ENCODE results near the gene MARCHF2. TPM values are rescaled to one million over a fixed set of nuclear protein-coding genes. Genes with fewer than 3 reads are reported as not detected.

Gene MARCHF2
- total RNA-seq, 2 experiments from 2014 or later = 20.0 to 22.2 TPM

DNA sequence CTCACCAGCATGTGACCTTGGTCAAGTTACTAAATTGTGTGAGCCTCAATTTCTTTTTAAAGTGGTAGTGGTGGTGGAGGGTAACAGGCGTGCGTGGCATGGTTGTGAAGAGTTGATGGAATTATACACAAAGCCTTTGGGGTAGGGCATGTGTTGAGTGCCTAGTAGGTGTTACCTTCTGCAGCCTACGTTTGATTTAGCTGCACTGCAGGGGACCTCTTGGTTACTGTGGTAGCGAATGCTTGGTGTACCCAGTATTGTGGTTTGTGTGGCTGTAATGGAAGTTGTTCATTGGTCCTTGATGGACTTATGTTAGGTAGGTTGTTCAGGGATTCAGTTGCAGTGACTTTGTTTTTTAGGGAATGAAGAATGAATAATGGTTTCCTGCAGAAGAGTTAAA, 64.8 kb downstream of the MARCHF2 start:
- ATAC-seq (ENCODE audit: poor library complexity) (no peak), DNase-seq (no peak)
- ChIA-PET CTCF (interaction anchor here (1.0 kb wide), 1 partner anchor 9 kb away, joined by 4 read pairs; no protein-coding TSS in a partner anchor), POLR2A (interaction anchor here (1.1 to 1.9 kb wide), 2 partner anchors 33 to 101 kb away, joined by 3 to 15 read pairs; partner anchors contain the start of gene HNRNPM)
- H3K4me1 Mint-ChIP-seq (ENCODE audit: low read depth) = peaks cover 81% of the 10 kb centered on the region
- H3K4me1 ChIP-seq (ENCODE audit: insufficient read depth, low read length) = peaks cover 36% of the 10 kb centered on the region
- TF ChIP-seq, protein P1, sequence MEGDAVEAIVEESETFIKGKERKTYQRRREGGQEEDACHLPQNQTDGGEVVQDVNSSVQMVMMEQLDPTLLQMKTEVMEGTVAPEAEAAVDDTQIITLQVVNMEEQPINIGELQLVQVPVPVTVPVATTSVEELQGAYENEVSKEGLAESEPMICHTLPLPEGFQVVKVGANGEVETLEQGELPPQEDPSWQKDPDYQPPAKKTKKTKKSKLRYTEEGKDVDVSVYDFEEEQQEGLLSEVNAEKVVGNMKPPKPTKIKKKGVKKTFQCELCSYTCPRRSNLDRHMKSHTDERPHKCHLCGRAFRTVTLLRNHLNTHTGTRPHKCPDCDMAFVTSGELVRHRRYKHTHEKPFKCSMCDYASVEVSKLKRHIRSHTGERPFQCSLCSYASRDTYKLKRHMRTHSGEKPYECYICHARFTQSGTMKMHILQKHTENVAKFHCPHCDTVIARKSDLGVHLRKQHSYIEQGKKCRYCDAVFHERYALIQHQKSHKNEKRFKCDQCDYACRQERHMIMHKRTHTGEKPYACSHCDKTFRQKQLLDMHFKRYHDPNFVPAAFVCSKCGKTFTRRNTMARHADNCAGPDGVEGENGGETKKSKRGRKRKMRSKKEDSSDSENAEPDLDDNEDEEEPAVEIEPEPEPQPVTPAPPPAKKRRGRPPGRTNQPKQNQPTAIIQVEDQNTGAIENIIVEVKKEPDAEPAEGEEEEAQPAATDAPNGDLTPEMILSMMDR (IDR thresholded peaks at IDR 0.05) = no peak
- peaks cover 89% of the 10 kb centered on the region for H3K36me3 Mint-ChIP-seq (ENCODE audit: low read depth)
- H3K27me3 ChIP-seq (ENCODE audit: control insufficient read depth in 1 of 2, insufficient read depth in 2 of 2, low read length in 2 of 2) = no peaks in the 10 kb centered on the region
- H3K4me3 ChIP-seq (ENCODE audit: low read length) = no peak overlapping the region
- peaks cover 85% of the 10 kb centered on the region for H3K36me3 ChIP-seq (ENCODE audit: insufficient read depth, low read length)
- intact Hi-C loops (cut with DNase I, micrococcal nuclease) = no loop called here
- H3K27ac Mint-ChIP-seq = peak overlapping the region; percentile 84
- H3K4me3 Mint-ChIP-seq = peak overlapping the region; percentile 71
- no peaks in the 10 kb centered on the region for H3K27me3 Mint-ChIP-seq
- H3K9me3 Mint-ChIP-seq = no peaks in the 10 kb centered on the region
- H3K27ac ChIP-seq (ENCODE audit: low read depth in 1 of 2, low read length in 2 of 2) = no peak overlapping the region
- no peaks in the 10 kb centered on the region for H3K9me3 ChIP-seq (ENCODE audit: control insufficient read depth in 1 of 2, insufficient read depth in 1 of 2, low read length in 2 of 2)

DNA sequence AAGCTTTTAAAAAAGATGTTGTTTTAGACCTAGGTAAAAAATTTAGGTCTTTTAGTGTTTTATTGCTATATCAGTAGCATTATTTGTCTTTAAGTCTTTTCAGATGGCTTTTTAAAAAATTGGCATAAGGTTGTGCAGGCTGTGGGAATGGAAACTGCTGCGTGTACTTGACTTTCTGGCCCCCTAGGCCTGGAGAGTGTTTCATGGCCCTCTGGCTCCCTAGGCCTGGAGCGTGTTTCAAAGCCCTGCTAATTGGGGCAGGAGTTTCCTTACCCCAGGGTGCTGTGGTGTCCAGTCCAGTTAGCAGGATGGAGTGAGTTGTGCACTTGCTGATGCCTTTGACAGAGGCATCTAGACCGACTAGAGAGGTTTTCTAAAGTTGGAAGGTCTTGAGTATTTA, 65.5 kb downstream of the MARCHF2 start:
- peaks cover 88% of the 10 kb centered on the region for H3K36me3 ChIP-seq (ENCODE audit: insufficient read depth, low read length)
- DNase-seq (no peak), ATAC-seq (ENCODE audit: poor library complexity) (peak; percentile 26)
- no peaks in the 10 kb centered on the region for H3K9me3 ChIP-seq (ENCODE audit: control insufficient read depth in 1 of 2, insufficient read depth in 1 of 2, low read length in 2 of 2)
- peaks cover 36% of the 10 kb centered on the region for H3K4me1 ChIP-seq (ENCODE audit: insufficient read depth, low read length)
- peaks cover 89% of the 10 kb centered on the region for H3K36me3 Mint-ChIP-seq (ENCODE audit: low read depth)
- H3K4me1 Mint-ChIP-seq (ENCODE audit: low read depth) = peaks cover 82% of the 10 kb centered on the region
- peak overlapping the region; percentile 84 for H3K27ac Mint-ChIP-seq
- H3K27ac ChIP-seq (ENCODE audit: low read depth in 1 of 2, low read length in 2 of 2) = no peak overlapping the region
- H3K4me3 ChIP-seq (ENCODE audit: low read length) = no peak overlapping the region
- ChIA-PET POLR2A (interaction anchor here (0.7 to 1.9 kb wide), 5 partner anchors 9 to 100 kb away, joined by 3 to 15 read pairs (median 3); partner anchors contain the start of genes HNRNPM and MARCHF2), CTCF (interaction anchor here (0.7 to 1.0 kb wide), 2 partner anchors 8 to 30 kb away, joined by 3 to 4 read pairs; no protein-coding TSS in a partner anchor)
- H3K27me3 ChIP-seq (ENCODE audit: control insufficient read depth in 1 of 2, insufficient read depth in 2 of 2, low read length in 2 of 2) = no peaks in the 10 kb centered on the region
- no peaks in the 10 kb centered on the region for H3K9me3 Mint-ChIP-seq
- intact Hi-C loops (cut with DNase I, micrococcal nuclease) = no loop called here
- TF ChIP-seq, protein P1 (IDR thresholded peaks at IDR 0.05) = no peak
- H3K4me3 Mint-ChIP-seq = peak overlapping the region; percentile 71
- no peaks in the 10 kb centered on the region for H3K27me3 Mint-ChIP-seq

- DNase-seq (peak in 1 of 14 experiments; percentile 32), ATAC-seq (ENCODE audit: poor library complexity) (peak; percentile 53)
- Mint-ChIP-seq H3K36me3 (ENCODE audit: low read depth) (peaks cover 85% of the 10 kb centered on the region), H3K4me1 (ENCODE audit: low read depth) (peaks cover 67% of the 10 kb centered on the region), H3K9me3 (no peaks in the 10 kb centered on the region), H3K4me3 (peak overlapping the region; percentile 66), H3K27ac (peak overlapping the region; percentile 37), H3K27me3 (no peaks in the 10 kb centered on the region)
- intact Hi-C loops (cut with DNase I, micrococcal nuclease) = no loop called here
- peaks cover 55% of the 10 kb centered on the region for H3K4me1 ChIP-seq (ENCODE audit: insufficient read depth, low read length)
- no peaks in the 10 kb centered on the region for H3K27me3 ChIP-seq (ENCODE audit: control insufficient read depth in 1 of 2, insufficient read depth in 2 of 2, low read length in 2 of 2)
- ChIA-PET POLR2A (interaction anchor here (0.6 to 1.7 kb wide), 3 partner anchors 32 to 37 kb away, joined by 3 to 6 read pairs (median 3); partner anchors contain the start of genes HNRNPM and ZNF414), CTCF (interaction anchor here (0.7 to 1.5 kb wide), 2 partner anchors 88 to 99 kb away, joined by 3 to 4 read pairs; no protein-coding TSS in a partner anchor)
- no peak overlapping the region for H3K27ac ChIP-seq (ENCODE audit: low read depth in 1 of 2, low read length in 2 of 2)
- no peaks in the 10 kb centered on the region for H3K9me3 ChIP-seq (ENCODE audit: control insufficient read depth in 1 of 2, insufficient read depth in 1 of 2, low read length in 2 of 2)
- TF ChIP-seq, protein P1 (IDR thresholded peaks at IDR 0.05) = no peak
- H3K4me3 ChIP-seq (ENCODE audit: low read length) = no peak overlapping the region
- peaks cover 86% of the 10 kb centered on the region for H3K36me3 ChIP-seq (ENCODE audit: insufficient read depth, low read length)
These were observed 68.1 kb downstream of the MARCHF2 start for GRCh38 chr19:8481201-8481600.

Measured in CD4-positive, alpha-beta T cell (primary cell).